Mammary epithelial cell (primary cell): ENCODE data around the gene RPTOR.

Experiments used
- EZH2 ChIP-seq: IDR thresholded peaks from 2 replicates; pipeline ENCODE4 v1.6.1; 2012; ENCODE audit warnings: low read length, inconsistent platforms, borderline replicate concordance
- TF ChIP-seq, protein P1 (sequence below), 2 donors: IDR thresholded peaks in 1 of 2; conservative IDR thresholded peaks in 1 of 2; 2 replicates each; pipeline ENCODE4 v1.5.1; 2011 to 2012; ENCODE audit warnings: inconsistent platforms in 2 of 2, low read length in 2 of 2, mild to moderate bottlenecking in 2 of 2, control low read depth in 1 of 2, low read depth in 1 of 2; ENCODE audit not compliant: insufficient read depth in 1 of 2; ENCODE audit errors: extremely low read depth in 1 of 2

DNA sequence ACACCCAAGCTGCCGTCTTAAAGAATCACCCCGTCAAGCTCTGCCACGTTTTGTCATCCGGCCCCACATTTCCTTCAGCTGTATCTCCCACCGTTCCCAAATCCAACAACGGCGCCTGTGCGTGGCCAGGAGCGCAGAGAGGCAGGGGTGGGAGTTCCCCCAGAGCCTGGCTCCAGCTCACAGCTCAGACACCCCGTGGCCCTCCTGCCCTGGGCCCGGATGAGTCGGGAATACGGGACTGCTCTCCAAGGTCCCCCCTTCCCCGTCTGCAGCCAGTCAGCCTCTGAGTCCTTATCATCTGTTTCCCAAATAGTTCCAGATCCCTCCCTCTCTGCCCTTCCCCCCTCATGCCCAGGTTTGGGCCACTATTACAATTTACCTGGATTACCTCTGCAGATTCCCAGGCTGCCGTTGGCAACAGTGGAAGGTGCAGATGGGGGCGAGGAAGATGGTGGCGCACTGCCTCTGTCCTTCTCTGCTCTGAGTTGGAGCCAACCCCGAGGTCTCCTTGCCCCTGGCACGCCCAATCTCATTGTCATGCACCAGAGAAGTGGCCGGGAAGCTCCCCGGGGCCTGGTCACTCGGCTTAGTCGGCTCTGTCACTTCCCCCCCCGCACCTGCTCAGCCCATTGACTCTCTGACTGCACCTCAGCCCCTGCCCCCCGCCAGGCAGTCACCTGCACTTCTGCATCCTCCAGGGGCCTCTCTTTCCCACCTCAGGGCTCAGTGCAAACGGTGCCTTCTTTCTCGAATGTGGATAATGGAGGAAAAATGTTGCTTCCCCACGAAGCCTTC, 18.3 kb upstream of the RPTOR start:
- TF ChIP-seq, protein P1, sequence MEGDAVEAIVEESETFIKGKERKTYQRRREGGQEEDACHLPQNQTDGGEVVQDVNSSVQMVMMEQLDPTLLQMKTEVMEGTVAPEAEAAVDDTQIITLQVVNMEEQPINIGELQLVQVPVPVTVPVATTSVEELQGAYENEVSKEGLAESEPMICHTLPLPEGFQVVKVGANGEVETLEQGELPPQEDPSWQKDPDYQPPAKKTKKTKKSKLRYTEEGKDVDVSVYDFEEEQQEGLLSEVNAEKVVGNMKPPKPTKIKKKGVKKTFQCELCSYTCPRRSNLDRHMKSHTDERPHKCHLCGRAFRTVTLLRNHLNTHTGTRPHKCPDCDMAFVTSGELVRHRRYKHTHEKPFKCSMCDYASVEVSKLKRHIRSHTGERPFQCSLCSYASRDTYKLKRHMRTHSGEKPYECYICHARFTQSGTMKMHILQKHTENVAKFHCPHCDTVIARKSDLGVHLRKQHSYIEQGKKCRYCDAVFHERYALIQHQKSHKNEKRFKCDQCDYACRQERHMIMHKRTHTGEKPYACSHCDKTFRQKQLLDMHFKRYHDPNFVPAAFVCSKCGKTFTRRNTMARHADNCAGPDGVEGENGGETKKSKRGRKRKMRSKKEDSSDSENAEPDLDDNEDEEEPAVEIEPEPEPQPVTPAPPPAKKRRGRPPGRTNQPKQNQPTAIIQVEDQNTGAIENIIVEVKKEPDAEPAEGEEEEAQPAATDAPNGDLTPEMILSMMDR (conservative IDR thresholded peaks at IDR 0.05 in 1 of 2, IDR thresholded peaks at IDR 0.05 in 1 of 2; ENCODE audit: extremely low read depth in 1 of 2, insufficient read depth in 1 of 2, low read depth in 1 of 2, low read length in 2 of 2): no peak
- no peak for TF ChIP-seq EZH2
